ENCODE results near the gene POLR1C.
"Not testable (repeated sequence)": the region's sequence is repeated elsewhere in the genome, so short reads cannot be mapped to it uniquely, and the experiment has no call there.

POLR1C gene

GRCh38 chr6:43492673-43493072, 24.2 kb upstream of the POLR1C start:
- DNase-seq (ENCODE audit: low spot score) = no peak

DNA sequence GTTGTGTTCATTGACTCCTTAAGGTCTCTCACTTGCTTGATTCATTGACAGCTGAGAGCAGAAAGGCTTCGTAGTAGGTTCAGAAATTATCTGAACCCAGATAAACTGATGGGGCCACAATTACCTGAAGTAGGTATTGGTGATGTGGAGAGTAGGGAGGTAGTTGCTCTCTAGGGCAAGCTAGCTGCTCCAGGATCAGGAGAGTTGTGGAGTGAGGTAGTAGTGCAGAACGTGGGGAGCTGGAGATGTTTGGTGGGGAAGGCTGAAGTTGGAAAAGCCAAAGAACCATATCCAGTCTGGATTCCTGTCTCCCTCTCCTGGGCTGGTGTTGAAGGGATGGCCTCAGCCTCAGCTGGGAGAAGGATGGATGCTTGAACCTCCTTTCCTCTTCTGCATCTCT, 23.7 kb upstream of the POLR1C start:
- DNase-seq (ENCODE audit: low spot score) = no peak

DNA sequence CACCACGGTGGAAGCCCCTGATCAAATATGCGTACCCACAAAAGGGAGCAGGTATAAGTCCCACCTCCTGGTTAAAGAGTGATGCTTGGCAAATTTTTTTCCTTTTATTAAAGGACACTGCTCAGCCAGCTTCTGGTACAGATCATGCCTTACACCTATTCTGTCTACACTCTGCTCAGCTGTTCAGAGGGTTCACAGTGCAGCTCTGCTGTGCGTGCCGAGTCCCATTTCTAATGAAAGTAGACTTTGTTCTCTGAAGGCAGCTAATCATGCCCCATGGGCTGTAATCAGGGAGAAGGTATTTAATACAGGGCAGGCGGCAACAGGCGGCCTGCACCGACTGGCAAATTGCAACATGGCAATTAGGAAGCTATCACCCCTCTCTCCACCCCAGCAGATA, 23.1 kb upstream of the POLR1C start:
- DNase-seq (ENCODE audit: low spot score) = no peak

DNA sequence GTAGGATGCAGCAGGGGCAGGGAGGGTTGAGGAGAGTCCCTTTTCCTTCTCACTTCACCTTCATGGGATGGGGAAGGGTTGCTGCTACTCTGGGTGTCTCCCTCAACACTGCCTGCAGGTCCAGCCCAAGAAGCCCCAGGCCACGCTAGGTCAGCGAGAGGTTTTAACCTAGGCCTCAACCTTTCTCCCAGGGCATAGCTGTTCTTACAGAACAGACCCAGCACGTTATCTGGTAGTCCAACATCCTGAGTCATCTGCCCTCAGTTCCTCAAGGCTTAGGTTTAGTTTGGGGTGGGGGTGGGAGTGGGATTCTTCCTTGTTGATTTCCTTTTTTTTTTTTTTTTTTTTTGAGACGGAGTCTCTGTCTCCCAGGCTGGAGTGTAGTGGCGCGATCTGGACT, 22.6 kb upstream of the POLR1C start:
- DNase-seq (ENCODE audit: low spot score) = no peak

DNA sequence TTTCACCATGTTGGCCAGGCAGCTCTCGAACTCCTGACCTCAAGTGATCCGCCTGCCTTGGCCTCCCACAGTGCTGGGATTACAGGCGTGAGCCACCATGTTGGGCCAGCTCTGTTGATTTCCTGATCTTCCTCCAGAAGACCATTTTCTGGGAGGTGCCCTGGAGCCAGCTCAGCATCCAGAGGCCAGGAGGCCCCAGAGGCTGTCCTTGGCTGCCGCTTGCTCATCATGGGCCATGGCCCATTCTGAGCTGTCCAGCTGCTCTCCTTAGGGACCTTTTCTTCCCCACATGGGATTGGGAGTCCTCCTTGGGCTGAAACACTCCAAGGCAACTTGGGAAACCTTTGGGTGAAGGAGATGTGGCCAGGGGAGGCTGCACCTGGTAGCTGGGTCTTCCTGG, 22.1 kb upstream of the POLR1C start:
- DNase-seq (ENCODE audit: low spot score) = no peak

DNA sequence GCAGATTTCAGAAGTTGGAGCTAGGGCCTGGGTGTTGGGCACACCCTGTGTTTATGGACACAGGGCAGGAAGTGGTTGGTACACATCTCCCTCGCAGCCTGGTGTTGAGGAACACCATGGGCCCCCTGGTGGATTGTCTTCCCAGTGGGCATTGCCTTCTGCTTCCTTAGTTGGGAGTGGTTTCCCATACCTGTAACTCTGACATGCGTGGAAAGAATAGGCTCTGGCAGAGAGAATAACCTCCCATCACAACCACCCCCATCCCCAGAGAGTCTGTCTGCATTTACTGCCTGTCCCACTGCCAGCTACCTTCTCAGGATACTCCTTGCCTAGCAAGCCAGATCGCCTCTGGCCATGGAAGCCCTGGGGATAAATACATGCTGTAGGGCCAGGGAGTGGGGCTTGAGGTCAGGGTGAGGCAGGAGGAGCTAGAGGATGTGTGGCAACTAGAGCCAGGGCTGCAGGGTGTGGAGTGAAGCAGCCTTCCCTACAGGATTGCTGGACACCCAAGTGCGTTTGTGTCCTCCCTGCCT, 21.4 kb upstream of the POLR1C start:
- no peak for DNase-seq (ENCODE audit: low spot score)

DNA sequence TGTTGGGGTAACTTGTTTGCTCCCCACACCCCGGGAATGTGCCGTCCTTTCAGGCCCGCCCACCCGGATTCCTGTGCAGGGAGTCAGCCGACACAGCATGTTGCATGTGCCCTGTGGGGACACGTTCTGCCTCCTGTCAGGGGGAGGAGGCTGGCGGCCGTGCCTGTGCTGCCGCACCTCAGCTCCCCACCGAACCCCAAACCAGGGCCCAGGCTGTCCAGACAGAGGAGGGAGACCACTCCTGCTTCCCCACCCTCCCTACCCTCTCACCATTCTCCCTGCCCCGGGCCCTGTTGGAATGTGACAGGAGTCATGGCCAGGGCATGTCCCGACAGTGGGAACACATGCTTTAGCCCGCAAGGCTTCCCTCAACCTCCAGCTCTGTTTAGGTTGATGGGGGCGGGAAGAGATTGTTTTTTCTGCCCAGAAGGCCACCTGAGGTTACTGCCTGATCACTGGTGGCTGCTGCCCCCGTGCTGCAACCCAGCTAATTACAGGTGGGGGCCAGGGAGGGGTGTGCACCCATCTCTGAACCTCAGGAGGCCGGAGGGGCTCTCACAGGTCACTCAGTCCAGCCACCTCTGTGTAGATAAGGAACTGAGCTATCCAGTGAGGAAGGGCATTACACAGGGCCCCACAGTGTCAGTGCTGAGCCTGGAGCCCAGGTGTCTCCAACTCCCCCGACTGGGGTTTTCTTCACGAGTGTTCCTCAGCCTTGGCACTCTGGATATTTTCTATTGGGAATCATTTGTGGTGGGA, 20.3 kb upstream of the POLR1C start:
- no peak for DNase-seq (ENCODE audit: low spot score)

DNA sequence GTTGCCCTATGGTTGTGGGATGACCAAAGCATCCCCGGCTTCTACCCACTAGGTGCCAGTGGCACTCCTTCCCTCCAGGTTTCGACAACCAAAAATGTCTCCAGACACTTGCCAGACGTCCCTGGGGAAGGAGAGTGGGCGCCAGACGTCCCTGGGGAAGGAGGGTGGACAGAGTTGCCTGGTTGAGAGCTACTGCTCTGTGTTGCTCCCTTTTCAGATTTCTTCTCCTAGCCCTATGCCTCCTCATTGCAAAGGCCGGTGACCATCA, 19.8 kb upstream of the POLR1C start:
- DNase-seq (ENCODE audit: low spot score) = no peak

GRCh38 chr6:43497689-43498088, 19.2 kb upstream of the POLR1C start:
- DNase-seq (ENCODE audit: low spot score) = no peak

- not testable (repeated sequence) for DNase-seq (ENCODE audit: low spot score)
Observed at GRCh38 chr6:43498291-43498690, 18.6 kb upstream of the POLR1C start.

DNA sequence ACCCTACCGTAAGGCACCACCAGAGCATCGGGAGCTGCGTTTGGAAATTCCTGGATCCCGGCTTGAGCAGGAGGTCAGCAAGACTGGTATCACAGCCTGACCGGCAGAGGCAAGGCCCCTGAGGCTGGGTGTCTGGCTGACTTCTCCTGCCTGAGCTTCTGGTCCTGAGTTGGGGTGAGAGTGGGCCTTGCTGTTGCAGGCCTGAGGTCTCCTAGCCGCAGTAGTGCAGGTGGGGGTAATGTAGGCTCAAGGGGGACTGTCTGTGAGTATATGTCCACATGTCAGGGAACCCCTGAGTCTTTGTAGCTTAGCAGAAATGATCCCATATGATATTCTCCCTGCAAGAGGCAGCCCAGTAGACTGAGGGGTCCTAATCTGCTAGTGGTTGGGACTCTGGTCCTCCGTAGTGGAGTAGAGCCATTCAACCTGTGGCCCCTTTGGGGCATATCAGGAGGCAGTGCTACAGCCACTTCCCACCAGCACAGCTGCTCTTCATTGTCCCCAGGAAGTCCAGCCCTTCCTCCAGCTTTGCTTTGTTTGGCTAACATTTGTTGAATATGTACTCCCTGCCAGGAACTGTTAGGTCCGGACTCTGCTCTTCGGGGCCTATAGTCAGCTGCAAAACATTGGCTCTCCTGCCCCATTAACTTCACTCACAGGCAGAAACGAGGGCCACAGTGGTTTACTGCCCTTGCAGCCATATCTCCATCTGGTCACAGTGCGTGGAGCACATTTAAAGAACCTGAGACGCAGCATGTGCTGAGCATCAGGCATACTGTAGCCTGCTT, 17.7 kb upstream of the POLR1C start:
- DNase-seq (ENCODE audit: low spot score) = no peak

DNA sequence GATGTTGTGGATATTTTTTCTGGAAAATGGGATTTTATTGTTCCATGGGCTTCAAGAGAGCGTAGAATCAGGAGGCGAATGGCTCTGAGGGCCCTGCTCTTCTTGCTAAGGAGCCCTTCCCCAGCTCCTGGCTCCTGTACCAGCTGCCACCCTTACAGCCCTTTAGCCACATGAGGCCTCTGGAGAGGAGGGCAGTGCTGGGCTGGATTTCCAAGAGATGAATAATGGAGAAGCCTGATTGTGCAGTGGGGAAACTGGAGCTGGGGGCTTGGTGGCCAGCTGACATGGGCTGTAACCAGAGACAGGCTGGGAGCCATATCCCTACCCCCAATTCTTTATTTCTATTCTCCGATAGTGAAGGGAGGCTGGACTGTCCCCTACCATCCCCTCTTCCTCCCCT, 16.0 kb upstream of the POLR1C start:
- no peak for DNase-seq (ENCODE audit: low spot score)

DNA sequence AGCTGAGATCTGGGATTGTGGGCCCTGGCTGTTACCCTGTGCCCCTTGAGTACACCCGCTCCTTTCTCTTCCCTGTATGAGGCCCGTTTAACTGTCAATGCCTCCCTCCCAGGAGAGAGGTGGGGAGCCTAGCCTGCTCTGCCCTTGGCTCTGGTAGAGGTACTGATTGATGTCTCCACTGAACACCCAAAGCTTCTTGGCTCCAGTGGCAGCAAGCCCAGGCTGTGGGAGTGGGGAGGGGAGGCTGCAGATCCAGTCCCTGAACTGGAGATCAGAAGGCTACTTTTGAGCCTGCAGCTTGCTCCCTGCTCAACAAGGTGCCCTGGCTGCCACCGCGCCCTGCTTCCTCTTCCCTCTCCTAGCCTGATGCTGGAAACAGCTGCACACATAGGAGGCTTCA, 14.2 kb upstream of the POLR1C start:
- DNase-seq (ENCODE audit: low spot score) = no peak

- DNase-seq (ENCODE audit: low spot score) = no peak
Observed at GRCh38 chr6:43503443-43503842, 13.4 kb upstream of the POLR1C start.

- DNase-seq (ENCODE audit: low spot score) = no peak
Observed at GRCh38 chr6:43504756-43505593, 11.9 kb upstream of the POLR1C start.

DNA sequence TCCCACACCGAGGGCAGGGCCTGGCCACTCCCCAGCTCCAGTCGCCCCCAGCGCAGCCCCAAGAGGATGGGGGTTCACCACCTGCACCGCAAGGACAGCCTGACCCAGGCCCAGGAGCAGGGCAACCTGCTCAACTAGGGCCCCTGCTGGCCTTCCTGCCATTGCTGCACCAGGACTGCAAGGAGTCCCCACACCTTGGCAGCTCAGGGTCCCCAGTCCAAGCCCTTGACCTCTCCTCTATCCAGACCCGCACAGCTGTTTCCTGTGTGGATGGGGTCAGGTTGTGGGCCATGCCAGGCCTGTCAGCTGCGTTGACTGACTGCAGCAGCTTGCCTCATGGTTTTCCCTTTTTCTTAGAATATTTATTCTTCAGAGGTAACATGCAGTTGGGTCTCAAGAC, 11.2 kb upstream of the POLR1C start:
- DNase-seq (ENCODE audit: low spot score) = no peak

DNA sequence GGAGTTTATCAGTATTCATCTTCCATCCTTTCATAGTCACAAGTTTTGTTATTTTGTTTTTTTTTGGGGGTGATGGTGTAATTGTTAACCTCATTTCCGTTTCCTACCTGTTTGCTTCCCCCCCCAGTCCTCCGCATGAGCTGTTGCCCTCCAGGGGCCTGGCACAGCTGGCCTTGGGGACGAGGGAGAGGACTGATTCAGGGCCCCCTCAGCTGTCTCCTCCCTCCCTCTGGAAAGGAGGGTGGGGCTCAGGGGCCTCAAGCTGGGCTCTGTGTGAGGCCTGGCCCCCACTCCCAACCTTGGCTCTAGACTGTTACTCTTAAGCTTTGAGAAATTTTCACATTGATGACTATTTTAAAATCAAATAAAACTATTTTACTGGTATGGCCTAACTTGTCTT, 10.7 kb upstream of the POLR1C start:
- DNase-seq (ENCODE audit: low spot score) = no peak

DNA sequence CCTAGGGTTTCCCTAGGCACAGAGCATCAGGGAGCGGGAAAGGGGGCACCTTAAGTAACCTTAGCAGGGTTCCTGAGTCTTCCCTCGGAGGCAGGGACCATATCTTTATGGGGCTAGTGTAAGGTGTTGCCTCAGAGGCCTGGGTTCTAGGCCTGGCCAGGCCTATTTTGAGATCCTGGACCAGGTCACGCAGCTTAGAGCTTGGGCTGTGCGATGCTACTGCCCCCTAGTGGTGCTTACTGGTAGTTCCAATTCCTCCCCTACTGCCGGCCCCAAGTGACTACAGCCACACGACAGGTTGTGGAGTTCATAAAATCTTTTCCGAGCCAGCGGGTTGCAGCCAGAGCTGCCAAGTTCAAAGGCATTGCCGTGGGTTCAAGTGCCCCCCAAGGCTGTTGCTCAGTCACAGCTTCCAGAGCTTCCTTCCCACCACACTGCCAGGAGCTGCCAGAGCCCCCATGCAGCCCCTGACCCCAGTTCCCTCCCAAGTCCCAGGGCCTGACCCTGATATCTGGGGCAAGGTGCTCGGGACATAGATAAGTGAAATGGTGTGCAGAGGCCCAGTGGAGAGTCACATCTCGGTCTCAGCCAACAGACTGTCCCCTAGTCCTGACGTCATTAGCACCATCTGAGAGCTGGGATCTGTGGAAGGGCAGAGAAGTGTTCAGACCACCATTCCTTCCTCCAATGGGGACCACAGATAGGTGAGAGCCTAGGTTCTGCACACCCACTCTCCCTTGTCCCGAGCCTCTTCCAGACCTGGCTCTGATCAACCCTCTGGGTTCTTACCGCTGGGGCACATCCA, 10.0 kb upstream of the POLR1C start:
- DNase-seq (ENCODE audit: low spot score) = peak; percentile 82

DNA sequence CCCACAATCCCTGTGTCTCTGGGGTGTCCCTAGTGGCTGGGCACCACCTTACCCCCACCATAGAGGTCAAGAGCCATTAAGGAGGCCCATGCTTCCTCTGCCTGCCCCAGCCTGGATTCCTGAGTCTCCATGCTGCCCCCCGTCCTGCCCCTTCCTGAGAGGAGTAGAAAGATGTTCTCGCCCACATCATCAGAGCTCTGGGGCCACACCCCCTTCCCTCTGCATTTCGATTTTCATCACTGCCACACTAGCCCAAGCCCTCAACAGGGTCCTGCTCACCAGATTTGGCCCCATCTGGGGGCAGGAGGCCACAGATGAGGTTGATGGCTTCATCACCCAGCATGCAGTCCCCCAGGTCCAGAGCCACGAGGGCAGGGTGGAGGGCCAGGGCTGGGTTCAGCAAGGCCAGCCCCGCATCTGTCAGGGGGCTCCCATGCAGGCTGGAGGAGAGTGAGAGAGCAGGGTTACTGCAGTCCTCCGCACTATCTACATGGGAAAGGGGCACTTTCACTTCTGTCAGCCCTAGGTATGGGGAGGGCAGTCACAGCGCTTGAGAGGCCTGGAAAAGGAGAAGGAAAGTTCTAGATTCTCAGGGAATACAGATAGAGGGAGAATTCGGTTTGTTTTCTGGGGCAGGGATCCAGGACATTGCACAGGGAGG, 8.3 kb upstream of the POLR1C start:
- DNase-seq (ENCODE audit: low spot score) = no peak

GRCh38 chr6:43509142-43509983, 7.5 kb upstream of the POLR1C start:
- no peak for DNase-seq (ENCODE audit: low spot score)
